Measurements from ENCODE around the gene DLEU7.

Gene DLEU7

GRCh38 chr13:50838701-50839100 lies 4.8 kb downstream of the DLEU7 start:
- DNase-seq (ENCODE audit: low read depth), result no peak
- TF ChIP-seq, protein P1, sequence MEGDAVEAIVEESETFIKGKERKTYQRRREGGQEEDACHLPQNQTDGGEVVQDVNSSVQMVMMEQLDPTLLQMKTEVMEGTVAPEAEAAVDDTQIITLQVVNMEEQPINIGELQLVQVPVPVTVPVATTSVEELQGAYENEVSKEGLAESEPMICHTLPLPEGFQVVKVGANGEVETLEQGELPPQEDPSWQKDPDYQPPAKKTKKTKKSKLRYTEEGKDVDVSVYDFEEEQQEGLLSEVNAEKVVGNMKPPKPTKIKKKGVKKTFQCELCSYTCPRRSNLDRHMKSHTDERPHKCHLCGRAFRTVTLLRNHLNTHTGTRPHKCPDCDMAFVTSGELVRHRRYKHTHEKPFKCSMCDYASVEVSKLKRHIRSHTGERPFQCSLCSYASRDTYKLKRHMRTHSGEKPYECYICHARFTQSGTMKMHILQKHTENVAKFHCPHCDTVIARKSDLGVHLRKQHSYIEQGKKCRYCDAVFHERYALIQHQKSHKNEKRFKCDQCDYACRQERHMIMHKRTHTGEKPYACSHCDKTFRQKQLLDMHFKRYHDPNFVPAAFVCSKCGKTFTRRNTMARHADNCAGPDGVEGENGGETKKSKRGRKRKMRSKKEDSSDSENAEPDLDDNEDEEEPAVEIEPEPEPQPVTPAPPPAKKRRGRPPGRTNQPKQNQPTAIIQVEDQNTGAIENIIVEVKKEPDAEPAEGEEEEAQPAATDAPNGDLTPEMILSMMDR (IDR thresholded peaks at IDR 0.05; ENCODE audit: low read depth, low read length, missing control alignments), result no peak
- no peak overlapping the region for H3K4me3 ChIP-seq (ENCODE audit: low read depth, low read length)

GRCh38 chr13:50838031-50838430 lies 5.5 kb downstream of the DLEU7 start:
- TF ChIP-seq, protein P1 (IDR thresholded peaks at IDR 0.05; ENCODE audit: low read depth, low read length, missing control alignments), result no peak
- no peak overlapping the region for H3K4me3 ChIP-seq (ENCODE audit: low read depth, low read length)

GRCh38 chr13:50831512-50831911 lies 12.0 kb downstream of the DLEU7 start:
- no peak overlapping the region for H3K4me3 ChIP-seq (ENCODE audit: low read depth, low read length)
- DNase-seq (ENCODE audit: low read depth), result no peak
- TF ChIP-seq, protein P1 (IDR thresholded peaks at IDR 0.05; ENCODE audit: low read depth, low read length, missing control alignments), result no peak

More at GRCh38 chr13:50838031-50838430, 5.5 kb downstream of the DLEU7 start:
- DNase-seq (ENCODE audit: low read depth), result no peak

GRCh38 chr13:50829896-50830295 lies 13.6 kb downstream of the DLEU7 start:
- TF ChIP-seq, protein P1 (IDR thresholded peaks at IDR 0.05; ENCODE audit: low read depth, low read length, missing control alignments), result no peak
- no peak overlapping the region for H3K4me3 ChIP-seq (ENCODE audit: low read depth, low read length)
- DNase-seq (ENCODE audit: low read depth), result no peak

- no peak overlapping the region for H3K4me3 ChIP-seq (ENCODE audit: low read depth, low read length)
Measured at GRCh38 chr13:50829226-50829625, 14.3 kb downstream of the DLEU7 start.

GRCh38 chr13:50826035-50826434 lies 17.5 kb downstream of the DLEU7 start:
- TF ChIP-seq, protein P1 (IDR thresholded peaks at IDR 0.05; ENCODE audit: low read depth, low read length, missing control alignments), result no peak
- no peak overlapping the region for H3K4me3 ChIP-seq (ENCODE audit: low read depth, low read length)
- DNase-seq (ENCODE audit: low read depth), result no peak

More at GRCh38 chr13:50829226-50829625, 14.3 kb downstream of the DLEU7 start:
- TF ChIP-seq, protein P1 (IDR thresholded peaks at IDR 0.05; ENCODE audit: low read depth, low read length, missing control alignments), result no peak
- DNase-seq (ENCODE audit: low read depth), result no peak

DNA sequence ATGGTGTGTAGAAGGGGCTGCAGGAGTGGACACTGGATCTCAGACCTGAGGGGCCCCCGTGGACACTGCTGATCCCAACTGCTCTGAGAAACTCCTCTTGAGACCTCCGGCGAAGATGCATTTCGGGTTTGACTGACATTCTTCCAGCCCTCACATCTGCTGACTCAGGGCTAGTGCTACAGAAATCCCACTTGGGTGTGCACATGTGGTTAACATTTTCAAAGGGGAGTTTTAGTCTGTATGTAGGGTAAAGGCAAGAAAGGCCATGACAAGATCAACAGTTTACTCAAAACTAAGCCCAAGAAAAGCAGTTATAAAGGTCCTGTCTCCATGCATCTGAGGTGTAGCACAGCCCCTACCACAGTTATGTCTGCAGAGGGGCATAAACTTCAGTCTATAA lies 31.2 kb downstream of the DLEU7 start:
- TF ChIP-seq, protein P1 (IDR thresholded peaks at IDR 0.05; ENCODE audit: low read depth, low read length, missing control alignments), result no peak
- no peak overlapping the region for H3K4me3 ChIP-seq (ENCODE audit: low read depth, low read length)
- DNase-seq (ENCODE audit: low read depth), result no peak
